Pancreas (tissue), 10 donors: ENCODE data around the gene LRRC57. TPM values are rescaled to one million over a fixed set of nuclear protein-coding genes. Genes with fewer than 3 reads are reported as not detected.
A peak's percentile ranks its signal among the peaks of the same experiment; 100 is the strongest.

Experiments
- ATAC-seq, 4 donors: fragments of 200-7000 bp; cut with Tn5 transposase; one replicate each; pipeline versions ENCODE4 v1.8.0 to v1.9.1; 2020; ENCODE audit warnings: mild to moderate bottlenecking in 4 of 4, moderate library complexity in 4 of 4
- DNase-seq, 6 donors: peaks; one replicate each; pipeline ENCODE4 v3.0.0-alpha.2; 2020
- FAIRE-seq: peaks from 2 replicates; lab custom pipeline; 2012; peaks lifted over from hg19 to GRCh38; lab: Jason Lieb, UNC
- H3K27ac ChIP-seq, 4 donors: fragments of 200-600 bp; sonication (generic); 1 replicate in 3 of 4; 2 replicates in 1 of 4; pipeline versions ENCODE4 v1.5.0 to v1.8.0; 2020
- H3K27me3 ChIP-seq, 4 donors: fragments of 200-600 bp; one replicate each; pipeline ENCODE4 v1.8.0; 2021
- H3K36me3 ChIP-seq, 3 donors: fragments of 200-600 bp; sonication (generic) in 1 of 3; one replicate each; pipeline versions ENCODE4 v1.5.0 to v1.8.0; 2020 to 2021
- H3K4me1 ChIP-seq, 3 donors: fragments of 200-600 bp; one replicate each; pipeline ENCODE4 v1.8.0; 2021
- H3K4me3 ChIP-seq, 4 donors: fragments of 200-600 bp; sonication (generic) in 2 of 4; one replicate each; pipeline versions ENCODE4 v1.5.0 to v1.8.0; 2020 to 2021
- H3K9me3 ChIP-seq, 4 donors: fragments of 200-600 bp; one replicate each; pipeline ENCODE4 v1.8.0; 2021
- WGBS, 2 donors: extraction: QIAGEN DNeasy Blood & Tissue Kit; methylation state at CpG; one replicate each; pipeline ENCODE4 v1.1.7; 2013; 5-methylcytosine and 5-hydroxymethylcytosine counted together
- intact Hi-C, 3 donors: fragments of 100-400 bp; cut with DNase I; formaldehyde crosslinking; loops; one replicate each; pipeline versions ENCODE4 v1.11.1 to v1.14.2; 2022
- polyA plus RNA-seq, 2 donors: library from polyadenylated mRNA; stranded (reverse); fragments of 200-250 nt; gene quantifications; one replicate each; pipeline ENCODE4 v1.2.3, GENCODE V29; 2013
- total RNA-seq, 6 donors: library from RNA; stranded (reverse); fragmentation: NEBNext Ultra II Directional in 4 of 6; extraction: Animal tissue kit (Norgen Biotek cat#: 25700) in 4 of 6; gene quantifications; one replicate each; pipeline versions ENCODE4 v1.2.1 to v1.2.4, GENCODE V29; 2021 to 2023
- TF ChIP-seq, protein P1 (sequence below), 4 donors: fragments of 200-600 bp; sonication (generic) in 3 of 4; IDR thresholded peaks; one replicate each; pipeline versions ENCODE4 v1.5.0 to v1.8.0; 2021; ENCODE audit warnings: antibody characterized with exemption in 4 of 4
- donor health status: healthy with polysubstance abuse.
- donor health status: DM: no; HTN: no; CAD: no; lungs with moderate emphysema.
- donor health status: DM: no; HTN: no; CAD: no.
- donor health status: control.
- donor health status: control.
- donor health status: Bipolar disorder and iron deficiency.
- donor health status: DM: yes; HTN: yes; CAD: no.
- donor health status: DM: no; HTN: no; CAD: no.
- donor health status: DM: no; HTN: no; CAD: no.
- donor health status: DM: yes; HTN: yes; CAD: no.

LRRC57 gene
- total RNA-seq: 10 to 100 TPM in 1 of 6 donors, 1 to 10 TPM in 5; 5.6 to 14.8 (median 8.6) TPM
- polyA plus RNA-seq: 1 to 10 TPM; 3.8 to 4.9 TPM

DNA sequence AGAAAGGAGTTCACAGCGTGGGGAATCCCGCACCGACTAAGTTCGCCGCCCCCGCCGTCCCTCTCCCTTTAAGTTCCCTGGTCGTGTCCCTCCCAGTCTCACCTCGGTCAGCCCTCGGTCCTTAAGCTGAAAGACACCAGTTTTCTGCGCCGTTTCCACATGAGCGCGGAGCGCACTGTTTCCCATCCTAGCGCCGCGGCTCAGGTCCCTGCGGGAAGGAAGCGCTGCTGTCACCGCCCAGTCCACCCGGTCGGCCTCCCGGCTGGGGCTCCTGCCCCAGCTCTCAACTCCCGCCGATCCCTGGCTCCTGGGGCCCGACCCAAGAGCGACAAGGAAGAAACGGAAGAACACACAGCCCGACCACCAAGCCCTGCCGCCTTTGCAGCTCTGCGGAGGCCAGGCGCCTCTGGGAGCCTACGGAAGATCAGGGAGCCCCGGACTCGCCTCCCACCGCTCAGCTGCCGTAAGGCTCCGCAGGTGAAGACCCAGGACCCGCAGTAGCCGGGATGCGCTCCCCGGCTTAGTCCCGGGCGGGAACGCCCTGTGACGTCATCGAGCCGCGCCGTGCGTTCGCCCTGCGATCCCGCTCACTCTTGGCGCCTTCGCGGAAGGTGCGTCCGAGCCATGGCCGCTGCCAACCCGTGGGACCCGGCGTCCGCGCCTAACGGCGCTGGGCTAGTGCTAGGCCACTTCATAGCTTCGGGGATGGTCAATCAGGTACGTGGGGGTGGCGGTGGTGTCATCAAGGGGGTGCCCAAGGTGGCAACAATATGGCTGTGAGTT is at the start of gene LRRC57, which contains the start of gene HAUS2:
LRRC57 (minus strand) TSS at position 545 of the 783 bp plus-strand sequence; CDS start at position 186, 359 bp downstream.
HAUS2 (plus strand) TSS at position 590 of the 783 bp plus-strand sequence; CDS start at position 625, 35 bp downstream.
- Histone ChIP-seq H3K9me3 (no peaks in the 10 kb centered on the region), H3K27me3 (no peaks in the 10 kb centered on the region), H3K4me3 (peak within 1 kb of the TSS; percentile 79 to 97 (median 88)), H3K27ac (peak within 1 kb of the TSS; percentile 75 to 87 (median 78)), H3K4me1 (peaks cover 5 to 17% (median 15%) of the 10 kb centered on the region in 3 donors), H3K36me3 (peaks cover 0 to 10% (median 4%) of the 10 kb centered on the region in 3 donors)
- intact Hi-C loops: no loop called here
- FAIRE-seq (no peak), ATAC-seq (peak; percentile 93 to 98 (median 98)), DNase-seq (peak; percentile 80 to 96 (median 90))
- TF ChIP-seq, protein P1, sequence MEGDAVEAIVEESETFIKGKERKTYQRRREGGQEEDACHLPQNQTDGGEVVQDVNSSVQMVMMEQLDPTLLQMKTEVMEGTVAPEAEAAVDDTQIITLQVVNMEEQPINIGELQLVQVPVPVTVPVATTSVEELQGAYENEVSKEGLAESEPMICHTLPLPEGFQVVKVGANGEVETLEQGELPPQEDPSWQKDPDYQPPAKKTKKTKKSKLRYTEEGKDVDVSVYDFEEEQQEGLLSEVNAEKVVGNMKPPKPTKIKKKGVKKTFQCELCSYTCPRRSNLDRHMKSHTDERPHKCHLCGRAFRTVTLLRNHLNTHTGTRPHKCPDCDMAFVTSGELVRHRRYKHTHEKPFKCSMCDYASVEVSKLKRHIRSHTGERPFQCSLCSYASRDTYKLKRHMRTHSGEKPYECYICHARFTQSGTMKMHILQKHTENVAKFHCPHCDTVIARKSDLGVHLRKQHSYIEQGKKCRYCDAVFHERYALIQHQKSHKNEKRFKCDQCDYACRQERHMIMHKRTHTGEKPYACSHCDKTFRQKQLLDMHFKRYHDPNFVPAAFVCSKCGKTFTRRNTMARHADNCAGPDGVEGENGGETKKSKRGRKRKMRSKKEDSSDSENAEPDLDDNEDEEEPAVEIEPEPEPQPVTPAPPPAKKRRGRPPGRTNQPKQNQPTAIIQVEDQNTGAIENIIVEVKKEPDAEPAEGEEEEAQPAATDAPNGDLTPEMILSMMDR (IDR thresholded peaks at IDR 0.05): no peak
- WGBS, 2 donors: 0% methylated on average over 67 to 71 of the region's 71 CpGs

DNA sequence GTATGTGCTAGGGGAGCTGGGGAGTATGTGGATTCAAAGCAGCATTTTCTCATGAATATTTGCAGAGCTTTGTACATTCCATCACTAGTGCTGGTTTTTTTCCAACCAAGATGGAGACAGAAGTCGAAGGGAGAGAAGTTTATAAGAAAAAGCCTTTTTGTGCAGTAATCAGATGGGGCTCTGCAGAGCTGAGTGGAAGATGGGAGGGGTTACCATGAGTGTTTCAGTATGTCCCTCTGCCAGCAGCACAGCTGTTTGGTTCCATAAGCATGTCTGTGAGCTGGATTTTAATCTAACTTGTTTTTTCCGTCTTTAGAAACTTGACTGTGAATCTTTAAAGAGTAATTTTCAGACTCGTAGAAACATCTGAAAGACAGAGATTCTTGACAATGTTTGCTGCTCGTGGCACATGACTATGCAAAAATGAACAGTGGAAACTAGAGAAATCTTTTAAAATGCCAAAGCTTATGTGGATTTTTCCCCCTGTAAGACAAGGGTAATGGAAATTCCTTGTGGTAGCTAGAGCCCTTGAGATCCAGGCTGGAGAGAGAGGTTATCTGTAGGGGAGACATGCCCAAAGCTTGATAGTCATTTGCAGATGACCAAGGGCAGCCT is 47.1 kb upstream of the LRRC57 start:
- no peaks in the 10 kb centered on the region for H3K27me3 ChIP-seq
- intact Hi-C loops: no loop called here
- FAIRE-seq (no peak), ATAC-seq (peak in 1 of 4 donors; percentile 33), DNase-seq (no peak)
- H3K36me3 ChIP-seq: no peaks in the 10 kb centered on the region
- H3K4me3 ChIP-seq: no peak overlapping the region
- TF ChIP-seq, protein P1 (IDR thresholded peaks at IDR 0.05): no peak
- H3K27ac ChIP-seq: no peak overlapping the region
- H3K4me1 ChIP-seq: peaks cover 0 to 3% (median 0%) of the 10 kb centered on the region in 3 donors
- no peaks in the 10 kb centered on the region for H3K9me3 ChIP-seq
- 42 to 56% methylated on average over 4 of the region's 4 CpGs for WGBS, 2 donors

GRCh38 chr15:42594095-42594494 is 45.5 kb upstream of the LRRC57 start:
- intact Hi-C loops: no loop called here
- ATAC-seq (no peak), DNase-seq (no peak), FAIRE-seq (no peak)
- TF ChIP-seq, protein P1 (IDR thresholded peaks at IDR 0.05): no peak
- no peak overlapping the region for H3K27ac ChIP-seq
- peaks cover 0 to 3% (median 0%) of the 10 kb centered on the region in 3 donors for H3K4me1 ChIP-seq
- H3K36me3 ChIP-seq: no peaks in the 10 kb centered on the region
- H3K4me3 ChIP-seq: no peak overlapping the region
- no peaks in the 10 kb centered on the region for H3K27me3 ChIP-seq
- WGBS, 2 donors: 71 to 74% methylated on average over 5 of the region's 5 CpGs
- H3K9me3 ChIP-seq: no peaks in the 10 kb centered on the region

DNA sequence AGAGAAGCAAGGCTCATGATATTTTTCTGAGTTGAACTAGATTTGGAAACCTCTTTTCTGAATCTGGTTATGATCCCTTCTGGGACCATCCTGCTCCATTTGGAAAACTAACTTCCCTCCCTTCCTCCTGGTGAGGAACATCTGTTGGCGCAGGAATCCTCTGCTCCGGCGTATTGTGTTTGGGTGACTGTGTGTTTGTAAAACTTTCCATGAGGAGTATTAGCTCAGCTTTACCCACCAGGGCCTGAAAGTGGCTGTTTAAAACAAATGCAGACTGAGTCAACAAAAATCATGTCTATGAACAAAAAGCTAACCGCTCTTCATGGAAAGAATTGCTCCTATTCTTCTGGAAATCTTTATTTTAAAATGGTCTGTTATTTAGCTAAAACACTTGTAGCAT is 44.5 kb upstream of the LRRC57 start:
- no peak for DNase-seq
- intact Hi-C loops: no loop called here
- peak in 3 of 4 donors; percentile 20 to 43 (median 30) for ATAC-seq
- Histone ChIP-seq H3K4me3 (no peak overlapping the region), H3K4me1 (peaks cover 0 to 3% (median 0%) of the 10 kb centered on the region in 3 donors), H3K27ac (no peak overlapping the region), H3K9me3 (no peaks in the 10 kb centered on the region), H3K36me3 (no peaks in the 10 kb centered on the region), H3K27me3 (no peaks in the 10 kb centered on the region)
- TF ChIP-seq, protein P1 (IDR thresholded peaks at IDR 0.05): no peak
- WGBS, 2 donors: 82 to 92% methylated on average over 4 of the region's 4 CpGs
- FAIRE-seq: no peak
